Renal cortex interstitium (tissue), 11 donors: ENCODE results near the gene KRT72. TPM values are rescaled to one million over a fixed set of nuclear protein-coding genes. Genes with fewer than 3 reads are reported as not detected.

Experiments used
- DNase-seq, 11 donors: peaks; one replicate each; pipeline ENCODE4 v3.0.0-alpha.2; 2013; ENCODE audit warnings: low read depth in 9 of 11, low spot score in 4 of 11; ENCODE audit errors: extremely low read depth in 1 of 11
- polyA plus RNA-seq, 3 donors: library from polyadenylated mRNA; unstranded; fragments of 120-200 nt; gene quantifications; one replicate each; pipeline ENCODE4 v1.2.1, GENCODE V29; 2013; ENCODE audit not compliant: insufficient read length in 3 of 3

The KRT72 gene
- polyA plus RNA-seq, 3 donors, result 0.12 TPM; not detected in 2

GRCh38 chr12:52631676-52632459 lies 30.6 kb upstream of the KRT72 start:
- DNase-seq, result no peak

- DNase-seq, result no peak
These were observed 30.0 kb upstream of the KRT72 start for GRCh38 chr12:52631264-52631663.

GRCh38 chr12:52630599-52631200 lies 29.4 kb upstream of the KRT72 start:
- DNase-seq, result no peak

GRCh38 chr12:52630008-52630500 lies 28.8 kb upstream of the KRT72 start:
- no peak for DNase-seq

GRCh38 chr12:52629281-52630007 lies 28.2 kb upstream of the KRT72 start:
- DNase-seq, result no peak

GRCh38 chr12:52628841-52629240 lies 27.6 kb upstream of the KRT72 start:
- DNase-seq, result no peak

GRCh38 chr12:52628111-52628507 lies 26.8 kb upstream of the KRT72 start:
- no peak for DNase-seq

- DNase-seq, result no peak
These were observed 26.3 kb upstream of the KRT72 start for GRCh38 chr12:52627395-52628110.

GRCh38 chr12:52622349-52622748 lies 21.1 kb upstream of the KRT72 start:
- DNase-seq, result no peak

GRCh38 chr12:52618866-52619265 lies 17.6 kb upstream of the KRT72 start:
- DNase-seq, result no peak

GRCh38 chr12:52618216-52618615 lies 17.0 kb upstream of the KRT72 start, which contains the start of gene KRT73:
KRT73 (minus strand) TSS chr12:52618559; CDS start chr12:52618524, 35 bp downstream.
- no peak for DNase-seq

- no peak for DNase-seq
These were observed 16.1 kb upstream of the KRT72 start for GRCh38 chr12:52617403-52617785.

GRCh38 chr12:52616680-52617402 lies 15.6 kb upstream of the KRT72 start:
- DNase-seq, result no peak

- DNase-seq, result no peak
These were observed 14.6 kb upstream of the KRT72 start for GRCh38 chr12:52615912-52616311.

GRCh38 chr12:52615208-52615868 lies 14.1 kb upstream of the KRT72 start:
- DNase-seq, result no peak

GRCh38 chr12:52614381-52615207 lies 13.3 kb upstream of the KRT72 start:
- no peak for DNase-seq

GRCh38 chr12:52613384-52614030 lies 12.2 kb upstream of the KRT72 start:
- DNase-seq, result no peak
